IMR-90 (cell line): Measurements from ENCODE around the gene CREB5.

Experiments
- CTCF ChIP-seq: conservative IDR thresholded peaks from 2 replicates; pipeline ENCODE4 v1.5.1; 2012; ENCODE audit warnings: mild to moderate bottlenecking, low read depth, low read length, improper control_type of control experiment
- MAZ ChIP-seq: IDR thresholded peaks from 2 replicates; pipeline ENCODE4 v1.6.1; 2012; ENCODE audit warnings: low read depth, mild to moderate bottlenecking, low read length, improper control_type of control experiment, moderate library complexity, borderline replicate concordance
- MXI1 ChIP-seq: IDR thresholded peaks from 2 replicates; pipeline ENCODE4 v1.6.1; 2012; ENCODE audit warnings: low read depth, mild to moderate bottlenecking, low read length, moderate library complexity, borderline replicate concordance
- POLR2A ChIP-seq: IDR thresholded peaks from 2 replicates; pipeline ENCODE4 v1.6.1; 2012; ENCODE audit warnings: mild to moderate bottlenecking, low read depth, low read length
- RAD21 ChIP-seq: IDR thresholded peaks from 2 replicates; pipeline ENCODE4 v1.6.1; 2012; ENCODE audit warnings: low read length, improper control_type of control experiment
- RFX5 ChIP-seq: IDR thresholded peaks from 2 replicates; pipeline ENCODE4 v1.8.0; 2012; ENCODE audit warnings: low read depth, mild to moderate bottlenecking, low read length, moderate library complexity

DNA sequence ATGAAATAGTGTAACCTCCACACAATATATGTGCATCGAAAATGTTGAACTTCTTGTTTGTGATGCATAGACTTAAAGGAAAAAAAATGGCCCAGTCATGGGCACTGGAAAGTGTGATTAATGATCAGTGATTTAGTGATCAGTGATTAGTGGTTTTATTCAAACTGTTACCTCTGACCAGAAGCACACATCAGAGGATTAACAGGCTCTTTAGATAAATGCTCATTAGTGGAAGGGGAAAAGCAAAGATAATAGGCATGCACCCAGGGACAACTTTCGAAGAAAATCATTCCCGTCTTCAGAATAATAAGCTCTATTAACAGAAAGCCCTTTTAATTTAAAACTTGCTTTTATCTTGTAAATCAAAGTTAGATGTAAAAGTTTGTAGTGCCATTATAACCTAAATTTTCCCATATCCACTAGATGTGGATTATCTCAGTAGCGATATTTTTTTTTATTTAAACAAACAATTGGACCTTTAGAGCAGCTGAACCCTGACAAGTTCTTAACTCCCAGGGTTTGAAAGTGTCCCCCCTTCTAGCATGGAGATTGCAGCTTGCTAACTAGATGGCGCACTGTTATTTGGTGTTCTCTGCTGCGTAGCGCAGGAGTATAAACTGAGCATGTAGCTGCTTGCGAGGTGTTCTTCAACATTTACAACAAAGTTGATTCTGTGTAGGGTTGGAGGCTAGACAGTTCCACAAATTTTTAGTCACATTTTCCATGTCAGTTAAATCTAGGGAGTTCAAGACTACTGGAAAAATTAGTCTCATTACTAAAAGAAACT, at the start of gene CREB5:
- 0 out of 2 replicates have a peak, but pooled peaks have one; percentile 14 for TF ChIP-seq CTCF
- no peak for TF ChIP-seq MAZ
- TF ChIP-seq RAD21 = no peak
- peak; percentile 56 for TF ChIP-seq POLR2A
- TF ChIP-seq MXI1 = no peak
- no peak for TF ChIP-seq RFX5
